ENCODE data around the gene NFATC1. TPM values are rescaled to one million over a fixed set of nuclear protein-coding genes. Genes with fewer than 3 reads are reported as not detected.

Gene NFATC1
- total RNA-seq, 1 donor from 2014 or later: 40.2 TPM

- intact Hi-C loops (cut with micrococcal nuclease): no loop called here
These were observed 43.3 kb downstream of the NFATC1 start for GRCh38 chr18:79438898-79439627.

- intact Hi-C loops (cut with micrococcal nuclease): no loop called here
These were observed 43.9 kb downstream of the NFATC1 start for GRCh38 chr18:79439628-79440023.

GRCh38 chr18:79440316-79441110 lies 44.8 kb downstream of the NFATC1 start:
- intact Hi-C loops (cut with micrococcal nuclease): no loop called here

- intact Hi-C loops (cut with micrococcal nuclease): no loop called here
These were observed 45.7 kb downstream of the NFATC1 start for GRCh38 chr18:79441420-79441819.

GRCh38 chr18:79442508-79443221 lies 46.9 kb downstream of the NFATC1 start:
- intact Hi-C loops (cut with micrococcal nuclease): no loop called here

- intact Hi-C loops (cut with micrococcal nuclease): no loop called here
These were observed 49.5 kb downstream of the NFATC1 start for GRCh38 chr18:79445221-79445620.

- intact Hi-C loops (cut with micrococcal nuclease): no loop called here
These were observed 50.2 kb downstream of the NFATC1 start for GRCh38 chr18:79445696-79446561.

- intact Hi-C loops (cut with micrococcal nuclease): no loop called here
These were observed 51.2 kb downstream of the NFATC1 start for GRCh38 chr18:79446931-79447330.

- intact Hi-C loops (cut with micrococcal nuclease): no loop called here
These were observed 52.1 kb downstream of the NFATC1 start for GRCh38 chr18:79447703-79448367.

GRCh38 chr18:79448621-79449020 lies 52.9 kb downstream of the NFATC1 start:
- intact Hi-C loops (cut with micrococcal nuclease): no loop called here

- intact Hi-C loops (cut with micrococcal nuclease): no loop called here
These were observed 54.0 kb downstream of the NFATC1 start for GRCh38 chr18:79449551-79450288.

GRCh38 chr18:79450289-79451080 lies 54.8 kb downstream of the NFATC1 start:
- intact Hi-C loops (cut with micrococcal nuclease): no loop called here

- intact Hi-C loops (cut with micrococcal nuclease): no loop called here
These were observed 55.8 kb downstream of the NFATC1 start for GRCh38 chr18:79451237-79452125.

GRCh38 chr18:79452190-79452990 lies 56.7 kb downstream of the NFATC1 start:
- intact Hi-C loops (cut with micrococcal nuclease): no loop called here

GRCh38 chr18:79452991-79453645 lies 57.4 kb downstream of the NFATC1 start:
- intact Hi-C loops (cut with micrococcal nuclease): no loop called here
